D721Med (cell line): ENCODE measurements around the gene MRPS7.
A peak's percentile ranks its signal among the peaks of the same experiment; 100 is the strongest.

Experiments used
- DNase-seq: peaks from one replicate; pipeline ENCODE4 v3.0.0; 2011; ENCODE audit warnings: low spot score; ENCODE audit not compliant: insufficient read length
- FAIRE-seq: peaks from 2 replicates; lab custom pipeline; 2011; peaks lifted over from hg19 to GRCh38; lab: Jason Lieb, UNC
- TF ChIP-seq, protein P1 (sequence below): IDR thresholded peaks from 2 replicates; pipeline ENCODE4 v1.5.1; 2012; ENCODE audit warnings: mild to moderate bottlenecking, control low read depth; ENCODE audit not compliant: insufficient read depth; ENCODE audit errors: missing control alignments

The MRPS7 gene

DNA sequence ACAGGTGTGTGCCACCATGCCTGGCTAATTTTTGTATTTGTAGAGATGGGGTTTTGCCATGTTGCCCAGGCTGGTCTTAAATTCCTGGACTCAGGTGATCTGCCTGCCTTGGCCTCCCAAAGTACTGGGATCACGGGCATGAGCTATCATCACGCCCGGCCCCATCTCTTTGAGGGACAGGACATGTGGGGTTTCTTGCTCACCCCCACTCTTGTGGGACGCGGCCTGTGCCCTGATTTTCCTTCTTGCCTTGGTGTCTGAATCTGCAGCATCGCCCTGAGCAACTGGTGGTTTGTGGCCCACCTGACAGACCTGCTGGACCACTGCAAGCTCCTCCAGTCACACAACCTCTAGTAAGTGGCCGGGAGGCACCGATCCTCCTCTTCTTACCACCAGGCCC lies 30.6 kb upstream of the MRPS7 start:
- FAIRE-seq = no peak
- TF ChIP-seq, protein P1, sequence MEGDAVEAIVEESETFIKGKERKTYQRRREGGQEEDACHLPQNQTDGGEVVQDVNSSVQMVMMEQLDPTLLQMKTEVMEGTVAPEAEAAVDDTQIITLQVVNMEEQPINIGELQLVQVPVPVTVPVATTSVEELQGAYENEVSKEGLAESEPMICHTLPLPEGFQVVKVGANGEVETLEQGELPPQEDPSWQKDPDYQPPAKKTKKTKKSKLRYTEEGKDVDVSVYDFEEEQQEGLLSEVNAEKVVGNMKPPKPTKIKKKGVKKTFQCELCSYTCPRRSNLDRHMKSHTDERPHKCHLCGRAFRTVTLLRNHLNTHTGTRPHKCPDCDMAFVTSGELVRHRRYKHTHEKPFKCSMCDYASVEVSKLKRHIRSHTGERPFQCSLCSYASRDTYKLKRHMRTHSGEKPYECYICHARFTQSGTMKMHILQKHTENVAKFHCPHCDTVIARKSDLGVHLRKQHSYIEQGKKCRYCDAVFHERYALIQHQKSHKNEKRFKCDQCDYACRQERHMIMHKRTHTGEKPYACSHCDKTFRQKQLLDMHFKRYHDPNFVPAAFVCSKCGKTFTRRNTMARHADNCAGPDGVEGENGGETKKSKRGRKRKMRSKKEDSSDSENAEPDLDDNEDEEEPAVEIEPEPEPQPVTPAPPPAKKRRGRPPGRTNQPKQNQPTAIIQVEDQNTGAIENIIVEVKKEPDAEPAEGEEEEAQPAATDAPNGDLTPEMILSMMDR = no peak
- no peak for DNase-seq

DNA sequence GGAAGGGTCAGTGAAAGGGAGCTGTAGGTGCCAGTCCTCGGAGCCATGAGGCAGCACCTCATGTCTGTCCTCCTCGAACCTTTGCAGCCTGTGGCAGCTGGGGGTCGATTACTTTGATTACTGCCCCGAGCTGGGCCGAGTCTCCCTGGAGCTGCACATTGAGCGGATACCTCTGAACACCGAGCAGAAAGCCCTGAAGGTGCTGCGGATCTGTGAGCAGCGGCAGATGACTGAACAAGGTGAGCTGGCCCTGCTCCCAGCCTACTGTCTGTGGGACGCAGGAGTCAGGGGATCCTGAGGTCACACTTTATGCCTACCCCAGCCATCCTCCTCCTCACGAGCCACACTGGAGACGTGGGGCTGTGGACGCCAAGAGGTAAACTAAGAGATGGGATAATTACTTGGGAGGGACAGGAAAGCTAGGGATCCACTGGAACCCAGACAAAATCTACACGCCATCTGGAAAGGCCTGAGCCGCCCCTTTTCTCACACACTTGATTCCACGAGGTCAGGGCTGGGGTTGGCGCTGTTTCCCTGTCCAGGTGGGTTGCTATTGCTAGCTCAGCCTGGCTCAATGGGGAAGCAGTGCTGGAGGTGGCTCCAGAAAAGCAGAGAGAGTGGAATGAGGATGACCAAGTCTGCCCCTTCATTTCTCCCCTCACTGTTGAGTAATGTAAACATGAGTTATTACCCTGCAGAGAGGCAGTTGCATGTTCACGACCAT lies 29.8 kb upstream of the MRPS7 start:
- TF ChIP-seq, protein P1 = no peak
- no peak for DNase-seq
- FAIRE-seq = no peak

DNA sequence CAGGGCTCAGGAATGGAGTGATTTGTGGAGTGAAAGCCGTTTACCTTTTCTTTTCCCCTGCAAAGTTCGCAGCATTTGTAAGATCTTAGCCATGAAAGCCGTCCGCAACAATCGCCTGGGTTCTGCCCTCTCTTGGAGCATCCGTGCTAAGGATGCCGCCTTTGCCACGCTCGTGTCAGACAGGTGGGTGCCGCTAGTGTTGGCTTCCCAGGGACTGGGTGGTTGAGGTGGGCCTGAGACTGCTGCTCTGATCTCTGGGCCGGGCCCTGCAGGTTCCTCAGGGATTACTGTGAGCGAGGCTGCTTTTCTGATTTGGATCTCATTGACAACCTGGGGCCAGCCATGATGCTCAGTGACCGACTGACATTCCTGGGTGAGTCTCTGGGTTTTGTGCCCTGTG lies 28.9 kb upstream of the MRPS7 start:
- no peak for FAIRE-seq
- TF ChIP-seq, protein P1 = no peak
- DNase-seq = no peak

DNA sequence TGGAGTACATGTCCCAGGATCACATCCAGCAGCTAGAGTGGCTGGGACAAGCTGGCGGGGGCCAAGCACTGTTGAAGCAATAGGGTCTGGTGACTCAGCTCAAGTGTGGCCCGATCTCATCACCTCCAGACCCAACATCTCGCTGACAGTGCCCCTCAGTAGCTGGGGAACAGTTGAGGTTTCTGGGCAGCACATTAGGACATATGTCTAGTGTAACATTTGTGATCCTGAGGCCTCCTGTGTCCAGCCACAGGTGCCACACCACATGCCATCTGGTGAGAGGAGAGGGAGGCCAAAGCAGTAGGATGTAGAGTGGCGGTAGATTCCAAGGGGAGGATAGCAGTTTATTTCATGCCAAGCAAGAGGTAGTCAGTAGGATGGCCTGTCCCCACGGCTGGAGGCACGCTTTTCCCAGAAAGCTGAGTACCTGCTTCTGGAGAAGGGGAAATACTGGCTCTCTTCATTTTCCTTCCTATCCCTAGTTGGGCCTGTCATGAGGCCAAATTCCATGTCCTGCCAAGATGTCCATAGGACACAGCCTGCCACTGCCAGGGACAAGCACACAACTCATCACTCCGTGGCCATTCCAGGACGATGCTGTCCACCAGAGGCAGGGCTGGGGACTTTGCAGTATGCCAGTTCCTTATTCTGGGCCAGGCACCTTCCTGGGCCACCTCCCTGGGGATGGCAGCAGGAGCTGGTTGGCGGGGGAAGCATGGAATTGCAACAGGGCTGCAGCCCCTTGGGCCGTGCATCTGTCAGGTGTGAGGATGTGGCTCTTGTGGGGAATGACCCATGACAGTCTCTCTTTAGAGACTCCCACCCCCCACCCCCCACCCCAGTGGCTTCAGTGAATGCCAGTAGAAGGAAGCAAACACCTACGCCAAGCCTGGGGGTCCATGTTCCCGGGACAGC lies 24.3 kb upstream of the MRPS7 start:
- DNase-seq = no peak
- TF ChIP-seq, protein P1 = no peak
- no peak for FAIRE-seq

DNA sequence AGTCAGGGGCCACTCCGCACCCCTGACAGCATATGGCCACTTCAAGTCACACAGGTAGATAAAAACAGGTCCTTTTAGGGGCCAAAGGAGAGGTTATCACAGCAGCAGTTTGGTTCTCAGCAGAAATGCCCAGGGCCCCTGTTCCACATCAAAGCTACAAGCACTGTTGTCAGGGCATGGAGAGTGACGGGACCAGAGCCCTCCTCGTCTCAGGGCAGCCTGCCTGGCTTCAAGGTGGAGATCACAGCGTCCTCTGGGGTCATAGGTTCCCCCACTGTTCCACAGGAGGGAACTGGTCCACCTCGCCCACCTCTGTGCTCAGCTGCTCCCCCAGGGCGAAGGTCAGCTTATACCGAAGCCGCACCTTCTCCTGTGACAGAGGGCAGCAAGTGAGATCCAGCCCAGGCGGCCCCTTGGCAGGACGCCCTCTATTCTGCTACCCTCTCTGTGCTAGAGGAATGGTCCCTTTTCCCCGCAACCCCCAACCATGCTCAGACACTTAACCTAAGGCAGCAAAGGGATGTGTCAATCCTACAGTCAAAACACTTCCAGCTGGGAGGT lies 23.6 kb upstream of the MRPS7 start:
- DNase-seq (no peak), FAIRE-seq (no peak)
- TF ChIP-seq, protein P1 = no peak

DNA sequence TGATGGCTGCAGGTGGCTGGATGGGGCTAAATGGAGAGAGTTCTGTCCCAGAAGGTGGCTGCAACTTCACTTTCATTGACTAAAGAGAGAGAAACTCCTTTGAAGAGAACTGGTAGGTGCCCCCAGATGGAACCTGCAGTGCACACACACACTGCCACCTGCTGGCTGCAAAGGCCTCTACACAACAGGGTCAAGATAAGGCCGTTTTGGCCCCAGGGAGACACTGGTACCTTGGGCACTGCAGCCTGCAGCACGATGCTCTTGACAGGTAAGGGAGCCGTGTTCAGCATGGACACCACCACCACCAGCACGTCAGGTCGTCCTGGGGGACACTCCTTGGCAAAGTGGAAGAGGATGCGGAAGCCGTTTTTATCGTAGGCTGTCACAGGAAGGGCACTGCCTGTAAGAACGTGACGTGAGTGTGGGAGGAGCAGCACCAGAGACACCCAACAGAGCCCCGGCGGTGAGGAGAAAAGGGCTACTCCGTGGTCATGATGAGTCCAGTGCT lies 22.9 kb upstream of the MRPS7 start:
- DNase-seq = peak; percentile 80
- FAIRE-seq = no peak
- TF ChIP-seq, protein P1 = peak; percentile 92
